Measurements from ENCODE around the gene SAMD7.

GRCh38 chr3:169971522-169971921, 60.1 kb downstream of the SAMD7 start:
- TF ChIP-seq CTCF (conservative IDR thresholded peaks at IDR 0.05; ENCODE audit: low read length) = no peak
- no peak for TF ChIP-seq EZH2phosphoT487 (IDR thresholded peaks at IDR 0.05; ENCODE audit: borderline replicate concordance, low read depth, low read length)

All from OCI-LY7 (cell line).